ENCODE data around the gene CCDC197.
A peak's percentile ranks its signal among the peaks of the same experiment; 100 is the strongest.

Gene CCDC197

GRCh38 chr14:93962701-93963601 is 34.1 kb upstream of the CCDC197 start:
- TF ChIP-seq CTCF (conservative IDR thresholded peaks at IDR 0.05; ENCODE audit: control insufficient read depth, insufficient read depth, low read depth, low read length) = no peak
- H3K4me3 ChIP-seq (ENCODE audit: control insufficient read depth, low read depth, low read length) = no peak overlapping the region
- DNase-seq (ENCODE audit: low read depth) = peak; percentile 28

GRCh38 chr14:93963692-93964091 is 33.4 kb upstream of the CCDC197 start:
- TF ChIP-seq CTCF (conservative IDR thresholded peaks at IDR 0.05; ENCODE audit: control insufficient read depth, insufficient read depth, low read depth, low read length) = no peak
- no peak for DNase-seq (ENCODE audit: low read depth)
- no peak overlapping the region for H3K4me3 ChIP-seq (ENCODE audit: control insufficient read depth, low read depth, low read length)

GRCh38 chr14:93964281-93964680 is 32.8 kb upstream of the CCDC197 start:
- no peak overlapping the region for H3K4me3 ChIP-seq (ENCODE audit: control insufficient read depth, low read depth, low read length)
- DNase-seq (ENCODE audit: low read depth) = no peak
- no peak for TF ChIP-seq CTCF (conservative IDR thresholded peaks at IDR 0.05; ENCODE audit: control insufficient read depth, insufficient read depth, low read depth, low read length)

GRCh38 chr14:93964820-93965286 is 32.2 kb upstream of the CCDC197 start:
- no peak for DNase-seq (ENCODE audit: low read depth)
- TF ChIP-seq CTCF (conservative IDR thresholded peaks at IDR 0.05; ENCODE audit: control insufficient read depth, insufficient read depth, low read depth, low read length) = no peak
- no peak overlapping the region for H3K4me3 ChIP-seq (ENCODE audit: control insufficient read depth, low read depth, low read length)

GRCh38 chr14:93965287-93965821 is 31.7 kb upstream of the CCDC197 start:
- DNase-seq (ENCODE audit: low read depth) = peak; percentile 93
- TF ChIP-seq CTCF (conservative IDR thresholded peaks at IDR 0.05; ENCODE audit: control insufficient read depth, insufficient read depth, low read depth, low read length) = no peak
- no peak overlapping the region for H3K4me3 ChIP-seq (ENCODE audit: control insufficient read depth, low read depth, low read length)

GRCh38 chr14:93965946-93966474 is 31.1 kb upstream of the CCDC197 start:
- H3K4me3 ChIP-seq (ENCODE audit: control insufficient read depth, low read depth, low read length) = no peak overlapping the region
- DNase-seq (ENCODE audit: low read depth) = no peak
- no peak for TF ChIP-seq CTCF (conservative IDR thresholded peaks at IDR 0.05; ENCODE audit: control insufficient read depth, insufficient read depth, low read depth, low read length)

Measured in fibroblast of mammary gland (primary cell).